Measurements from ENCODE around the gene KRTAP24-1. TPM values are rescaled to one million over a fixed set of nuclear protein-coding genes. Genes with fewer than 3 reads are reported as not detected.

Gene KRTAP24-1
- polyA plus RNA-seq, 1 donor from 2014 or later = not detected

DNA sequence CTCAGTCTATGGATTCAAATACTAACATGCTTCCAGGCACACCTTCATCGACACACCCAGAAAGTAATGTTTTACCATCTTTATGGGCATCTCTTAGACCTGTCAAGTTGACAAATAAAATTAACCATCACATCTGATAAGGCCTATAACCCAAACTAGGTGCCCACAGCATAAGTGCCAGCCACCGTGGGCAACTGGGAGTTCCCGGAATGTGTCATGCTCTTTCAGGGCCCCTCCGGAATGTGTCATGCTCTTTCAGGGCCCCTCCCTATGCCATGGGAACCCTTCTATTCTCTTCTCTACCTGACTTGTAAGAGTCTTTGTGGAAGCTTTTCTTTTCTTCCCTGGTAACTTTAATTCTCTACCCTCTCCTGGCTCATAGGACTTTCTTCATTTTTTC is 26.6 kb downstream of the KRTAP24-1 start:
- Histone ChIP-seq H3K4me2 (ENCODE audit: low read length) (no peak overlapping the region), H3K36me3 (ENCODE audit: insufficient read depth, low read length) (no peaks in the 10 kb centered on the region), H3K9ac (ENCODE audit: low read length) (no peak overlapping the region), H3K27me3 (ENCODE audit: insufficient read depth, low read depth, low read length) (no peaks in the 10 kb centered on the region), H3K9me2 (ENCODE audit: insufficient read depth, low read length) (no peaks in the 10 kb centered on the region), H3K79me2 (replicated peaks; ENCODE audit: insufficient read depth, low read length) (no peaks in the 10 kb centered on the region), H3K9me3 (ENCODE audit: low read length) (no peaks in the 10 kb centered on the region), H2AFZ (ENCODE audit: low read depth, low read length) (no peak overlapping the region), H4K20me1 (ENCODE audit: insufficient read depth) (no peaks in the 10 kb centered on the region), H3K4me3 (ENCODE audit: low read length) (no peak overlapping the region), H3K27ac (ENCODE audit: low read length) (no peak overlapping the region), H3F3A (ENCODE audit: insufficient read depth, low read length, poor library complexity, severe bottlenecking) (no peaks in the 10 kb centered on the region)
- TF ChIP-seq TAF1 (IDR thresholded peaks at IDR 0.05; ENCODE audit: low read depth) = no peak
- TF ChIP-seq, protein P1, sequence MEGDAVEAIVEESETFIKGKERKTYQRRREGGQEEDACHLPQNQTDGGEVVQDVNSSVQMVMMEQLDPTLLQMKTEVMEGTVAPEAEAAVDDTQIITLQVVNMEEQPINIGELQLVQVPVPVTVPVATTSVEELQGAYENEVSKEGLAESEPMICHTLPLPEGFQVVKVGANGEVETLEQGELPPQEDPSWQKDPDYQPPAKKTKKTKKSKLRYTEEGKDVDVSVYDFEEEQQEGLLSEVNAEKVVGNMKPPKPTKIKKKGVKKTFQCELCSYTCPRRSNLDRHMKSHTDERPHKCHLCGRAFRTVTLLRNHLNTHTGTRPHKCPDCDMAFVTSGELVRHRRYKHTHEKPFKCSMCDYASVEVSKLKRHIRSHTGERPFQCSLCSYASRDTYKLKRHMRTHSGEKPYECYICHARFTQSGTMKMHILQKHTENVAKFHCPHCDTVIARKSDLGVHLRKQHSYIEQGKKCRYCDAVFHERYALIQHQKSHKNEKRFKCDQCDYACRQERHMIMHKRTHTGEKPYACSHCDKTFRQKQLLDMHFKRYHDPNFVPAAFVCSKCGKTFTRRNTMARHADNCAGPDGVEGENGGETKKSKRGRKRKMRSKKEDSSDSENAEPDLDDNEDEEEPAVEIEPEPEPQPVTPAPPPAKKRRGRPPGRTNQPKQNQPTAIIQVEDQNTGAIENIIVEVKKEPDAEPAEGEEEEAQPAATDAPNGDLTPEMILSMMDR (IDR thresholded peaks at IDR 0.05; ENCODE audit: poor library complexity, severe bottlenecking) = no peak
- TF ChIP-seq RAD21 (conservative IDR thresholded peaks at IDR 0.05) = no peak
- no peak for TF ChIP-seq EP300 (conservative IDR thresholded peaks at IDR 0.05; ENCODE audit: poor library complexity, severe bottlenecking)
- TF ChIP-seq SMC3 (conservative IDR thresholded peaks at IDR 0.05; ENCODE audit: poor library complexity) = no peak
- TF ChIP-seq POLR2AphosphoS5 (IDR thresholded peaks at IDR 0.05) = no peak
- TF ChIP-seq, protein P2, sequence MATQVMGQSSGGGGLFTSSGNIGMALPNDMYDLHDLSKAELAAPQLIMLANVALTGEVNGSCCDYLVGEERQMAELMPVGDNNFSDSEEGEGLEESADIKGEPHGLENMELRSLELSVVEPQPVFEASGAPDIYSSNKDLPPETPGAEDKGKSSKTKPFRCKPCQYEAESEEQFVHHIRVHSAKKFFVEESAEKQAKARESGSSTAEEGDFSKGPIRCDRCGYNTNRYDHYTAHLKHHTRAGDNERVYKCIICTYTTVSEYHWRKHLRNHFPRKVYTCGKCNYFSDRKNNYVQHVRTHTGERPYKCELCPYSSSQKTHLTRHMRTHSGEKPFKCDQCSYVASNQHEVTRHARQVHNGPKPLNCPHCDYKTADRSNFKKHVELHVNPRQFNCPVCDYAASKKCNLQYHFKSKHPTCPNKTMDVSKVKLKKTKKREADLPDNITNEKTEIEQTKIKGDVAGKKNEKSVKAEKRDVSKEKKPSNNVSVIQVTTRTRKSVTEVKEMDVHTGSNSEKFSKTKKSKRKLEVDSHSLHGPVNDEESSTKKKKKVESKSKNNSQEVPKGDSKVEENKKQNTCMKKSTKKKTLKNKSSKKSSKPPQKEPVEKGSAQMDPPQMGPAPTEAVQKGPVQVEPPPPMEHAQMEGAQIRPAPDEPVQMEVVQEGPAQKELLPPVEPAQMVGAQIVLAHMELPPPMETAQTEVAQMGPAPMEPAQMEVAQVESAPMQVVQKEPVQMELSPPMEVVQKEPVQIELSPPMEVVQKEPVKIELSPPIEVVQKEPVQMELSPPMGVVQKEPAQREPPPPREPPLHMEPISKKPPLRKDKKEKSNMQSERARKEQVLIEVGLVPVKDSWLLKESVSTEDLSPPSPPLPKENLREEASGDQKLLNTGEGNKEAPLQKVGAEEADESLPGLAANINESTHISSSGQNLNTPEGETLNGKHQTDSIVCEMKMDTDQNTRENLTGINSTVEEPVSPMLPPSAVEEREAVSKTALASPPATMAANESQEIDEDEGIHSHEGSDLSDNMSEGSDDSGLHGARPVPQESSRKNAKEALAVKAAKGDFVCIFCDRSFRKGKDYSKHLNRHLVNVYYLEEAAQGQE (IDR thresholded peaks at IDR 0.05; ENCODE audit: borderline replicate concordance) = no peak
- TF ChIP-seq EZH2 (IDR thresholded peaks at IDR 0.05; ENCODE audit: borderline replicate concordance, insufficient read depth, low read length, poor library complexity, severe bottlenecking) = no peak
- TF ChIP-seq MXI1 (conservative IDR thresholded peaks at IDR 0.05; ENCODE audit: poor library complexity, severe bottlenecking) = no peak

GRCh38 chr21:30255679-30256078 is 27.1 kb downstream of the KRTAP24-1 start:
- no peaks in the 10 kb centered on the region for H3K9me2 ChIP-seq (ENCODE audit: insufficient read depth, low read length)
- H3F3A ChIP-seq (ENCODE audit: insufficient read depth, low read length, poor library complexity, severe bottlenecking) = no peaks in the 10 kb centered on the region
- H3K27me3 ChIP-seq (ENCODE audit: insufficient read depth, low read depth, low read length) = no peaks in the 10 kb centered on the region
- H4K20me1 ChIP-seq (ENCODE audit: insufficient read depth) = no peaks in the 10 kb centered on the region
- H3K36me3 ChIP-seq (ENCODE audit: insufficient read depth, low read length) = no peaks in the 10 kb centered on the region
- H3K27ac ChIP-seq (ENCODE audit: low read length) = no peak overlapping the region
- H3K9me3 ChIP-seq (ENCODE audit: low read length) = no peaks in the 10 kb centered on the region
- no peak overlapping the region for H3K9ac ChIP-seq (ENCODE audit: low read length)
- no peaks in the 10 kb centered on the region for H3K79me2 ChIP-seq (replicated peaks; ENCODE audit: insufficient read depth, low read length)
- H3K4me2 ChIP-seq (ENCODE audit: low read length) = no peak overlapping the region
- no peak overlapping the region for H3K4me3 ChIP-seq (ENCODE audit: low read length)
- H2AFZ ChIP-seq (ENCODE audit: low read depth, low read length) = no peak overlapping the region
- TF ChIP-seq POLR2AphosphoS5 (IDR thresholded peaks at IDR 0.05) (no peak), RAD21 (conservative IDR thresholded peaks at IDR 0.05) (no peak), SMC3 (conservative IDR thresholded peaks at IDR 0.05; ENCODE audit: poor library complexity) (no peak), EP300 (conservative IDR thresholded peaks at IDR 0.05; ENCODE audit: poor library complexity, severe bottlenecking) (no peak), MXI1 (conservative IDR thresholded peaks at IDR 0.05; ENCODE audit: poor library complexity, severe bottlenecking) (no peak), TAF1 (IDR thresholded peaks at IDR 0.05; ENCODE audit: low read depth) (no peak), EZH2 (IDR thresholded peaks at IDR 0.05; ENCODE audit: borderline replicate concordance, insufficient read depth, low read length, poor library complexity, severe bottlenecking) (no peak)
- TF ChIP-seq, protein P1 (IDR thresholded peaks at IDR 0.05; ENCODE audit: poor library complexity, severe bottlenecking) = no peak
- TF ChIP-seq, protein P2 (IDR thresholded peaks at IDR 0.05; ENCODE audit: borderline replicate concordance) = no peak
